ENCODE measurements around the gene ADAMTS12. TPM values are rescaled to one million over a fixed set of nuclear protein-coding genes. Genes with fewer than 3 reads are reported as not detected.

Gene ADAMTS12
- total and polyA plus RNA-seq, 10 of the 15 experiments (the other 5 are each of a cell fraction or from before 2014, with no cell fraction given), result 0.11 to 35.8 (median 20.7) TPM

DNA sequence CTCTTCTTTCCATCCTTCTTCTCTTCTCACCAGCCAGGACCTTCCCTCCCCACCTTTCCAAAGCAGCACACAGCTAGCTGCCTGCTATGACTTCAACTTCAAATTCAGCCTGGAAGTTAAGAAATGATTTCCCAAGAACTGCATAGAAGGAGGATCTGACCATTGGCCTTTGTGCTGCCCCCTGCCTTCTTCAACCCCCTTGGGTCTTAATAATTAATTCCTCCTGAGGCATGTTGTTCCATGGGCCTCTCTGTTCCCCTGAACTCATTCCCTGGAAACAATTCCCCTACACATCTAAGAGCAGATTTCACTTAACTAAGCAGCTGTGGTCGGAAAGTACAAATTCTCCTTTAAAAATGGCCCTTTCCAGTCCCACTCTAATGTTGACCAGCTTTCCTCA lies 62.4 kb downstream of the ADAMTS12 start (continued):
- no peak for TF ChIP-seq IRF4 (IDR thresholded peaks at IDR 0.05; ENCODE audit: low read depth, low read length)

DNA sequence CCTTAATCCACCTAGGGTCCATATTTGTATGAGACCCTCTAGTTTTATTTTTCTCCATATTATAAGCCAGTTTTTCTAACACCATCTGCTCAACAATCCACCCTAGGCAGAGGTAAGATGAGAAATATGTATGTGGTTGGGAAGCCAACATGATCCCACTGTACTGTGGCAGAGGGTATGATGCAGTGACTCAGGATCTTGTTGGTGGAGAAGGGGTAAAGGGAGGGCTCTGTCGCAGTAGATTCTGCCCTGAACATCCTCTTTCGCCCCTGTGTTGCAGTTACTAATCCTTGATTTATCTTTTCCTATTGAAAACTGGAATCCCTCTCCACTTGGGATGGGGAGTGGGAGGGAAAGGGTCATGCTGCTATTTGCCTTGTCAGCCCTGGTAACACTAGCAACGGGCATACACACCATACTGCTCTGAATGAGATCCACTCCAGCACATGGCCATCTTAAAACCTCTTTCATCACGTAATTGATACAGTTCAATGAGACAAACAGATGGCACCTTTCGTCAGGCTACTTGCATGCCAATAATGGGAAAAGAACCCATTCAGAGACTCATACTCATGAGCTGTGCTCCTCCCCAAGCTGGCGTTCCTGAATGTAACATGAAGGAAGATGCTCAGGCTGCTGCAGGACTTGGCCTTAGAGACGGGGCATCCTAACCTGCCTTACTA lies 63.0 kb downstream of the ADAMTS12 start:
- WGBS (ENCODE audit: insufficient coverage, insufficient replicate concordance, low lambda C conversion rate, missing lambda C conversion rate), result 44% methylated on average over 7 of the region's 7 CpGs
- Histone ChIP-seq H3K9me3 (replicated peaks; ENCODE audit: control insufficient read depth, insufficient read depth, low read length) (no peaks in the 10 kb centered on the region; the same call in 2 of the 3 replicates), H3K36me3 (ENCODE audit: control insufficient read depth in 2 of 2, insufficient read depth in 2 of 2, low read length in 1 of 2) (no peaks in the 10 kb centered on the region), H3K4me2 (ENCODE audit: control insufficient read depth, insufficient read depth) (no peak overlapping the region), H3K79me2 (ENCODE audit: control insufficient read depth, insufficient read depth, low read length) (no peaks in the 10 kb centered on the region), H3K27me3 (replicated peaks in 1 of 2; ENCODE audit: control insufficient read depth in 2 of 2, insufficient read depth in 2 of 2, low read length in 1 of 2) (no peaks in the 10 kb centered on the region), H2AFZ (ENCODE audit: control insufficient read depth, low read depth, low read length) (no peak overlapping the region), H3K9ac (ENCODE audit: control insufficient read depth, insufficient read depth, low read length) (no peak overlapping the region), H3K27ac (ENCODE audit: control insufficient read depth, insufficient read depth) (no peak overlapping the region), H4K20me1 (ENCODE audit: control insufficient read depth, insufficient read depth) (no peaks in the 10 kb centered on the region), H3K4me1 (ENCODE audit: control insufficient read depth, insufficient read depth, low read length) (peaks cover 11% of the 10 kb centered on the region), H3K4me3 (no peak overlapping the region)
- intact Hi-C loops (cut with micrococcal nuclease; ENCODE audit: unreplicated experiment) (no loop called here), in situ Hi-C loops (cut with MboI) (no loop called here)
- POLR2A ChIA-PET, result no interaction called here
- CTCF ChIA-PET, result interaction anchor here (0.7 kb wide), 1 partner anchor 21 kb away, joined by 3 read pairs; no protein-coding TSS in a partner anchor
- SMC1A ChIA-PET (ENCODE audit: uncharacterized antibody, unreplicated experiment), result interaction anchor here (1.4 kb wide), 1 partner anchor 10 kb away, joined by 3 read pairs; no protein-coding TSS in a partner anchor
- FAIRE-seq (no peak), ATAC-seq (no peak), DNase-seq (ENCODE audit: low read depth, low spot score) (no peak)
- TF ChIP-seq BHLHE40 (IDR thresholded peaks at IDR 0.05; ENCODE audit: borderline replicate concordance in 1 of 2, low read depth in 2 of 2, low read length in 1 of 2), result no peak
- TF ChIP-seq NR2C1 (IDR thresholded peaks at IDR 0.05), result no peak
- TF ChIP-seq ZNF217 (IDR thresholded peaks at IDR 0.05), result no peak
- no peak for TF ChIP-seq JUND (IDR thresholded peaks at IDR 0.05; ENCODE audit: low read depth, low read length)
- TF ChIP-seq SREBF1 (IDR thresholded peaks at IDR 0.05; ENCODE audit: low read length), result no peak
- no peak for TF ChIP-seq CBFB (IDR thresholded peaks at IDR 0.05; ENCODE audit: low read depth)
- TF ChIP-seq, protein P1, sequence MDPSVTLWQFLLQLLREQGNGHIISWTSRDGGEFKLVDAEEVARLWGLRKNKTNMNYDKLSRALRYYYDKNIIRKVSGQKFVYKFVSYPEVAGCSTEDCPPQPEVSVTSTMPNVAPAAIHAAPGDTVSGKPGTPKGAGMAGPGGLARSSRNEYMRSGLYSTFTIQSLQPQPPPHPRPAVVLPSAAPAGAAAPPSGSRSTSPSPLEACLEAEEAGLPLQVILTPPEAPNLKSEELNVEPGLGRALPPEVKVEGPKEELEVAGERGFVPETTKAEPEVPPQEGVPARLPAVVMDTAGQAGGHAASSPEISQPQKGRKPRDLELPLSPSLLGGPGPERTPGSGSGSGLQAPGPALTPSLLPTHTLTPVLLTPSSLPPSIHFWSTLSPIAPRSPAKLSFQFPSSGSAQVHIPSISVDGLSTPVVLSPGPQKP (IDR thresholded peaks at IDR 0.05; ENCODE audit: low read depth, low read length), result no peak
- no peak for TF ChIP-seq NFXL1 (IDR thresholded peaks at IDR 0.05; ENCODE audit: borderline replicate concordance)
- TF ChIP-seq, protein P2, sequence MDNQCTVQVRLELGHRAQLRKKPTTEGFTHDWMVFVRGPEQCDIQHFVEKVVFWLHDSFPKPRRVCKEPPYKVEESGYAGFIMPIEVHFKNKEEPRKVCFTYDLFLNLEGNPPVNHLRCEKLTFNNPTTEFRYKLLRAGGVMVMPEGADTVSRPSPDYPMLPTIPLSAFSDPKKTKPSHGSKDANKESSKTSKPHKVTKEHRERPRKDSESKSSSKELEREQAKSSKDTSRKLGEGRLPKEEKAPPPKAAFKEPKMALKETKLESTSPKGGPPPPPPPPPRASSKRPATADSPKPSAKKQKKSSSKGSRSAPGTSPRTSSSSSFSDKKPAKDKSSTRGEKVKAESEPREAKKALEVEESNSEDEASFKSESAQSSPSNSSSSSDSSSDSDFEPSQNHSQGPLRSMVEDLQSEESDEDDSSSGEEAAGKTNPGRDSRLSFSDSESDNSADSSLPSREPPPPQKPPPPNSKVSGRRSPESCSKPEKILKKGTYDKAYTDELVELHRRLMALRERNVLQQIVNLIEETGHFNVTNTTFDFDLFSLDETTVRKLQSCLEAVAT (IDR thresholded peaks at IDR 0.05), result no peak
- TF ChIP-seq BRCA1 (IDR thresholded peaks at IDR 0.05; ENCODE audit: low read depth, low read length), result no peak
- TF ChIP-seq KAT2A (conservative IDR thresholded peaks at IDR 0.05; ENCODE audit: control insufficient read depth, low read depth, low read length), result no peak
- BruUV-seq (replicated peaks), result no TSS peak
- RAD21 ChIA-PET (ENCODE audit: unreplicated experiment), result no interaction called here
